Nephron progenitor cell (in vitro differentiated cells): ENCODE measurements around the gene AOPEP.

Experiments used
- DNase-seq: peaks from one replicate; pipeline ENCODE4 v3.0.0; 2021
- H3K27ac Mint-ChIP-seq: 2 replicates; pipeline ENCODE4 v1.8.0; 2021; ENCODE audit warnings: mild to moderate bottlenecking, moderate library complexity, mixed read lengths
- H3K27me3 Mint-ChIP-seq: 2 replicates; pipeline ENCODE4 v1.8.0; 2021; ENCODE audit warnings: mild to moderate bottlenecking, low read depth, mixed read lengths; ENCODE audit not compliant: poor library complexity
- H3K36me3 Mint-ChIP-seq: 2 replicates; pipeline ENCODE4 v1.8.0; 2021; ENCODE audit warnings: low read depth, mixed read lengths
- H3K4me1 Mint-ChIP-seq: 2 replicates; pipeline ENCODE4 v1.8.0; 2021; ENCODE audit warnings: mixed read lengths
- H3K4me3 Mint-ChIP-seq: 2 replicates; pipeline ENCODE4 v1.8.0; 2021; ENCODE audit warnings: mild to moderate bottlenecking, moderate library complexity, mixed read lengths
- H3K9me3 Mint-ChIP-seq: 2 replicates; pipeline ENCODE4 v1.8.0; 2021; ENCODE audit warnings: mild to moderate bottlenecking, moderate library complexity, mixed read lengths
- CTCF ChIP-seq: fragments of 200-600 bp; sonication (generic); IDR thresholded peaks from 2 replicates; pipeline ENCODE4 v1.5.0; 2021; ENCODE audit warnings: antibody characterized with exemption

Gene AOPEP

GRCh38 chr9:94719878-94720277 lies 6.6 kb upstream of the AOPEP start:
- H3K27ac Mint-ChIP-seq: no peak overlapping the region
- peaks cover 5% of the 10 kb centered on the region for H3K4me1 Mint-ChIP-seq
- no peak for DNase-seq
- no peak for TF ChIP-seq CTCF
- H3K9me3 Mint-ChIP-seq: peaks cover 13% of the 10 kb centered on the region
- H3K36me3 Mint-ChIP-seq: no peaks in the 10 kb centered on the region
- peaks cover 23% of the 10 kb centered on the region for H3K27me3 Mint-ChIP-seq
- H3K4me3 Mint-ChIP-seq: no peak overlapping the region

GRCh38 chr9:94720846-94721549 lies 5.5 kb upstream of the AOPEP start:
- Mint-ChIP-seq H3K4me3 (no peak overlapping the region), H3K36me3 (no peaks in the 10 kb centered on the region), H3K9me3 (peaks cover 13% of the 10 kb centered on the region), H3K27ac (no peak overlapping the region), H3K27me3 (peaks cover 23% of the 10 kb centered on the region), H3K4me1 (peaks cover 5% of the 10 kb centered on the region)
- no peak for DNase-seq
- TF ChIP-seq CTCF: no peak

GRCh38 chr9:94721754-94722153 lies 4.7 kb upstream of the AOPEP start:
- no peak overlapping the region for H3K4me3 Mint-ChIP-seq
- H3K36me3 Mint-ChIP-seq: no peaks in the 10 kb centered on the region
- peaks cover 21% of the 10 kb centered on the region for H3K27me3 Mint-ChIP-seq
- no peak overlapping the region for H3K27ac Mint-ChIP-seq
- no peak for TF ChIP-seq CTCF
- peaks cover 5% of the 10 kb centered on the region for H3K4me1 Mint-ChIP-seq
- no peak for DNase-seq
- H3K9me3 Mint-ChIP-seq: peaks cover 13% of the 10 kb centered on the region

- Mint-ChIP-seq H3K27me3 (peaks cover 15% of the 10 kb centered on the region), H3K4me3 (no peak overlapping the region), H3K27ac (no peak overlapping the region)
These were observed 1.2 kb upstream of the AOPEP start for GRCh38 chr9:94725293-94725692.

GRCh38 chr9:94728719-94729118 lies 2.2 kb downstream of the AOPEP start:
- Mint-ChIP-seq H3K27me3 (peaks cover 11% of the 10 kb centered on the region), H3K27ac (no peak overlapping the region), H3K4me1 (peaks cover 21% of the 10 kb centered on the region), H3K36me3 (no peaks in the 10 kb centered on the region), H3K4me3 (peak overlapping the region; percentile 31), H3K9me3 (no peaks in the 10 kb centered on the region)
- DNase-seq: no peak
- no peak for TF ChIP-seq CTCF

More at GRCh38 chr9:94725293-94725692, 1.2 kb upstream of the AOPEP start:
- peaks cover 13% of the 10 kb centered on the region for H3K9me3 Mint-ChIP-seq
- no peaks in the 10 kb centered on the region for H3K36me3 Mint-ChIP-seq
- no peak for TF ChIP-seq CTCF
- no peak for DNase-seq
- peaks cover 20% of the 10 kb centered on the region for H3K4me1 Mint-ChIP-seq

GRCh38 chr9:94729199-94729598 lies 2.7 kb downstream of the AOPEP start:
- H3K9me3 Mint-ChIP-seq: no peaks in the 10 kb centered on the region
- H3K36me3 Mint-ChIP-seq: no peaks in the 10 kb centered on the region
- no peak for TF ChIP-seq CTCF
- H3K4me1 Mint-ChIP-seq: peaks cover 25% of the 10 kb centered on the region
- no peak overlapping the region for H3K4me3 Mint-ChIP-seq
- no peak for DNase-seq
- peaks cover 9% of the 10 kb centered on the region for H3K27me3 Mint-ChIP-seq
- no peak overlapping the region for H3K27ac Mint-ChIP-seq
